IPS-NIHi11 (cell line): ENCODE data around the gene NFYB.
"Not testable (repeated sequence)": the region's sequence is repeated elsewhere in the genome, so short reads cannot be mapped to it uniquely, and the experiment has no call there.

Source experiments
- DNase-seq: peaks from one replicate; pipeline ENCODE4 v3.0.0; 2012; ENCODE audit warnings: mixed read lengths, low spot score

Gene NFYB

GRCh38 chr12:104137902-104138796, at the start of gene NFYB:
Gene NFYB, minus strand, starts transcription at chr12:104138210. Its CDS starts 2,757 bp downstream, at chr12:104135453.
- peak; percentile 98 for DNase-seq

- DNase-seq, result no peak
Measured at GRCh38 chr12:104187446-104188155, 49.6 kb upstream of the NFYB start.

GRCh38 chr12:104183443-104183842, 45.4 kb upstream of the NFYB start:
- DNase-seq, result no peak

DNA sequence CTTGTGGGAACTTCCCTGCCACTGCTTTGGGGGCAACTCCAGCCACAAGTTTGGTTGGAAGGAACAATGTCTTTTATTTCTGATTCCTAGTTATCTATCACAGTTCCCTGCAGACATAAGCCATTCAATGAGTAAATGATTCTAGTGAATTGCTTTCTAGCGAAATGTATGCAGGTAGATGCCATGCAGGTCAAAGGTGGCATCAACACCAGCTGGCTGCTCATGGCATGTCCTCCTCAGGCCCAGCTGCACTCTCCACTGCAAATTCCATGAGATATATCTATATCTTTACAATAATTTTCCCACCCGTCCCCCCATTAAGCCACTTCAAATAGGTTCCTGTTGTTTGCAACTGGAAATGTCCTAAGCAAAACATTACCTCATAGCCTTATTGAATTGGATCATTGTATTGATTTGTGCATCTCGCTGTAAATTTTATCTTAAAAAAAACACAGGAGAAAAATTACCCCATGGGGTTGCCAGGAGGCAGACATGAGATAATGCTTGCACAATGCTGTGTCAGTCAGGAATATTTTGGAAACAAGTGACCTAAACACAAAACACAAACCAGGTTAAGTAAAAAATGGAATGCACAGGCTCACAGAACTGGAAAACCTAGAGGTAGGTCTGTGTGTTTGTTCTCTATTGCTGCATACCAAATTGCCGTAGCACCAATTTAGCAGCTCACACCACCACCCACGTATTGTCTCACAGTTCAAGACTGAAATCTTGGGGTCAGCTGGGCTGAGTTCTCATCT, 44.8 kb upstream of the NFYB start:
- no peak for DNase-seq

DNA sequence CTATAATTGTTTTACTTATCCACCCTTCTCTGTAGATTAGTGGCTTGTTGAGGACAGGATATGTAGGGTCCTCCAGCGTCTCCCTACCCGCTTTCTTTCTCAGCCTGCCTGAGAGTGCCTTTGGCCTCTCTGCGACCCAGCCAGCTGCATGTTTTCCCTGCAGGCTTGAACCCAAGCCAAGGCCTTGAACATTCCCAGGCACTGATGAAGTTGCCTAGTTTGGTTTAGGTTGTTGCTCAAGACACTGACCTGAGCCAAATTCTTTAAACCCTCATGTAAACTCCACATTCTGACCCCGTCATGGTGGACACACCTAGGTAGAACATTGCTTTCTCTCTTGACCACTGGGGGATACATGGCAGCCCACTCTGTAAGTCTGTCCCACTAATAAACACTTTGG, 44.1 kb upstream of the NFYB start:
- no peak for DNase-seq

- DNase-seq, result no peak
Measured at GRCh38 chr12:104181313-104181712, 43.3 kb upstream of the NFYB start.

DNA sequence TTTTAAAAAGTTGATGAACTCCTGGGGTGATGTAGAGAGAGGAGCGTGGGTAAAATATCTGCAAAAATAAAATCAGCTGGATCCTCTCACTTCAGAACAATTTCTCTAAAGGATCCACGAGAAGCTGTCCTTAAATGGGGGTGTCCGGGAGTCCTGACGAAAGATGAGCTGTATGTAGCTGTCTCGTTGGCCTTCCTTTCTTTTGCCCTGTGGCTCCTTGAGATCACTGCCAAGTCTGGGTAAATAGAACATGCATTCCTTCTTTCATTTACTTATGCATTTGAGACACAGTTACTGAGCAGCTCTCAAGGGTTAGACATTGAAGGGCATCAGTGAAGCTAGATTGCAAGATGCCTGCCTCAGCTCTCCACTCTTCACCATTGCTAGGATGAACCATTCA, 42.4 kb upstream of the NFYB start:
- no peak for DNase-seq

DNA sequence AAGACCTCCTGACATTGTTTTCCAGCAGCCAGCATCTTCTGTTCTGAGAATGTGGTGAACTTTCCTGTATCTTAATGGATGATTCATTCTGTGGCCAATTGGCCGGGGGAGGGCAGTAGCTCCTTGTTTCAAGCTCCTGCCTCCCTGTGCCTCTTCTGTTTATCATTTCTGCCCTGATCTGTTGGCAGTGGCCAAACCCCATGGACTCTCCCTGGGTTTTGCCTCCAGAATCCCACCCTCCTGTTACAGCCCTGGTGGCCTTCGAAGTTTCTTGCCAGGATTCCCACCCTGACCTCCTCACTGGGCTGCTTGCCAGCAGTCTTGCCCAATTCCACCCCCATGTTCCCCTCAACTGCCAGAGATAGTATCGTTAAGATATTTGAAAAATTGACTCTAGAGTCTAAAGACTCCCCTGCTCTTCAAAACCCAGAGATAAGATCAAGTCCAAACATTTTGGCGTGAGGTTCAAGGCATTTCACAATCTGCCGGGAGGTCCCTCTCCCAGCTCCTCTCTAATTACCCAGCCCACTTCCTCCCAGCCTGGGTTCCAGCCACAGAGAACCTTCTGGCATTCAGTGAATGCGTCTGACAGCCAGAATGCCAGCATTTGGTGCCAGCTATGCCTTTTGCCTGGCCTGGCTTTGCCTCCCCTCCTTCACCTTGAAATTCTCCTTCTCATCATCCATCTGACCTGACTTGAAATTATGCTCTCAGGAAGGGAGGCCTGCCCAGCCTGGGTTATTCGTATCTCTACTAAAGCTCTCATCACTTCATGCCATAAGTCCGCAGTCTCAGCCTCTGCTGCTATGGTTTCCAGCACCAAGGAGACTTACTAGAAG, 39.9 kb upstream of the NFYB start:
- no peak for DNase-seq

DNA sequence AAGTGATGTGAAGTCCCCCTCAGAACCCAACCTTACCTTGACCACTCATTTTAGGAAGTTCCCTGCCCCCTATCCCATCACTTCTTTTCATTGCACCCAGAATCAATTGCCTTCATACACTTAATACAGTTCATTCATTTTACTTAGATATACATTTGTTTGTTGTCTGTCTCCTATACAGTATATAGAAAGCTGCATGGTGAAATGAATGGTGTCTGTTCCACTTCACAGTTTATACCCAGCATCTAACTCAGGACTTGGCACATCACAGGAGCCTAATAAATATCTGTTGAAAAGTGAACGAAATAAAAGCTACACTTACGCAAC, 39.3 kb upstream of the NFYB start:
- DNase-seq, result no peak

DNA sequence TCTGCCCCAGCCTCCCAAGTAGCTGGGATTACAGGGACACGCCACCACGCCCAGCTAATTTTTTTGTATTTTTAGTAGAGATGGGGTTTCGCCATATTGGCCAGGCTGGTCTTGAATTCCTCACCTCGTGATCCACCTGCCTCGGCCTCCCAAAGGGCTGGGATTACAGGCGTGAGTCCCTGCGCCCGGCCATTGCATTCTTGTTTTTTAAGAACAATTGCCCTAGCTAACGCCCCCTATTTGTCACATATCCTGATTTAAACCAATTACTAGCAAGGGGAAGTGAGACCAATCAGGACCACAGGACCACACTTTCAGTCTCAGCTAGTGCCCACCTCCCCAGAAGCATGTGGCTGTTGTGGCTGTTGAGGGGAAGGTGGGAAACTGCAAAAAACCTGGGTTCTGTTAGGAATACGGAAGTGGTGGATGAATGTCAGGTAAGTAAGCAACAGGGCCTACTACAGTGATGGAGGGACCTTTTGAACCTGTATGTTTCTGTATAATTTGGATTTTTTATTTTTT, 37.8 kb upstream of the NFYB start:
- no peak for DNase-seq

GRCh38 chr12:104173804-104174203, 35.8 kb upstream of the NFYB start:
- not testable (repeated sequence) for DNase-seq

DNA sequence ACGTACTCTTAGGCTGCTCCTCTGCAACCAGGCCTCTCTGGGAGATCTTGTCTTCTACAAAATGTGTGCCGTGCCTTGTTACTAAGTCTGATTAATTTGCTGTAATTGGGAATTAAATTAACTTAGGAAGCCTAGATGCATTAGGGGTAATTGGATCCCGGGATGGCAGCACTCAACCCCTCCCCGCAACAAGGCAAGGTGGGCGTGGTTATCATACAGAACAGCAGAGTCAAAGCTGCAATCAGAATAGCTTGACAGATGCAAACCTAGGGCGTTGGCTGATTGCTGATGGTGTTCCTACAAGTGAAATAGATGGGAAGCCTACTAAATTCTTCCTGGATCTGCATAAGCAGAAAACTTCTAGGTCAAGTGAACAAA, 34.5 kb upstream of the NFYB start:
- DNase-seq, result no peak

DNA sequence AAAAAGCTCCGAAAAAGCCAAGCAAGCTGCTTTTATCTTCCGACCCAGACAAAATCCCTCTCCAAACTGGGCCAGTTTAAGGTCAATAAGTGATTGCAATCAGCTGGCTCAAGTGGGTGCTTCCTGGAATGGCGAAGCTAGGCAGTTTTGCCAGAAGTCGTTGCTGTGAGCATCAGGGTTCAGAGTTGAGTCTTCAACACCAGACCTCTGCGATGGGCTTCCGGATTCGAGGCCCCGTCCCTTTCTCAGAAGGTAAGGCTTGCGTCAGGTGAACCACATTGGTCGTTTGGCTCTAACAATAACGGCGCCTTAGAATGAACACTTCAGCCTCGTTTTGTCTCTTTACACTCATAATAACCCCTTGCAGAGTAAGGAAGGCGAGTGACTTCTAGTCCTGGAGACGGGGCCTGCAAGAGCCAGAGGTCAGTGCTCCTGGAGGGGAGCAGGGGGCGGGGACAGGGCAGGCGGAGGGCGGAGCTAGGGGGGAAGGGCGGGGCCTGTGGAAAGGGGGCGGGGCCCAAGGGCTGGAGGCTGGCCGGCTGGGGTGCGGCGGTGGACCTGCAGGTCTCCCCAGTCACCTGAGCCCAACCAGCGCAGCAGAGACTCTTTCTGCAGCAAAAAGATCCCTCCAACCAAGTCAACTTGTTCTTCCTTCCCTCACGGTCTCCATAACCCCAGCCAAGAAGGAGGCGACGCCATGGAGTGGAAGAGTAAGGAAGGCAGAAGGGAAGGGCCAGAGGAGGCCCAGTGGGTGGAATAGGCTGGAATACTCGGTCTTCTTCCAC, 34.0 kb upstream of the NFYB start:
- peak; percentile 79 for DNase-seq

DNA sequence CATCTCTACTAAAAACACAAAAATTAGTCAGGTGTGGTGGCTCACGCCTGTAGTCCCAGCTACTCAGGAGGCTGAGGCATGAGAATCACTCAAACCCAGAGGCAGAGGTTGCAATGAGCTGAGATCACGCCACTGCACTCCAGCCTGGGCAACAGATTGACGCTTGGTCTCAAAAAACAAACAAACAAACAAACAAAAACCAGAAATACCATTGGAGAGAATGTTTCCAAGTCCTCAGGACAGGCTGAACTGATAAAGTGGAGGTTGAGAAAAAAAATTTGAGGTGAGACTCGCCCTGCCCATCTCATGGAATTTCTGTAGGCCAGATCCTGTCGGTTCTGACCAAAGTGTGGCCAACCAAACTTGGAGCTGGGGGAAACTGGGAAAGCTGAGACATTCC, 30.6 kb upstream of the NFYB start:
- no peak for DNase-seq

- DNase-seq, result no peak
Measured at GRCh38 chr12:104167519-104168458, 29.8 kb upstream of the NFYB start.

DNA sequence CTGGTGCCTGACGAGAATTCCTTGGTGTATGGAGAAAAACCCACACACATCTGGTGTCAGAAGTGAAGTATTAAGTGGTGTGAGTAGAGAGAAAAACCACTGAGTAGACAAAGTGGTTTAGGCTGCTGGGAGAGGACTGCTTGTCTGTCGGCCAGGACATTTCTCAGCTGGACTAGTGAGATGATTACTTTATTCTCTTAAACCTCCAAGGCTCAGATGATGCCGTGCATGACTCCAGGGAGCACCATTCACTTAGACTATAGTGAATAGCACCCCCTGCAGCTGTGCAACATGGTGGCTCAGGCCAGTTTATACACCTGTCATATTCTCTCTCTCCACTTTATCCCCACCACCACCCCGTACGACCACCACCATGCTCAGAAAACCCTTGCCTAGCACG, 28.5 kb upstream of the NFYB start:
- DNase-seq, result no peak

DNA sequence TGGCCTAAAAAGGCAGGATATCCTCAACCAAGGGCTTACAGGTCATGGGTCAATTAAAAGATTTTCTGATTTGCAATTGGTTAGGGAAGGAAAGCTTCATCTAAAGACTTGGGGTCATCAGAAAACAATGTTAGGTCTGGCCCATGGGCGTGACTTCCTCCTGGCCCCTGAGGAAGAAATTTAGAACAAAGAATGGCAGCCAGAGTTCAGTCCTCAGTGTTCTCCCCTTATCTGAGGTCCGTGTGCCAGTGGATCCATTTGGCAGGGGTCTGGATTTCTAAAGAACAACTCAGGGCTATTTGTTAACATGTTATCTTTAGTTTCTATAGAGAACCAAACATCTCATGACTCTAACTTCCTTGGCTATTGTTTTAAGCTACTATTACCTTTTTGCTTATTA, 27.8 kb upstream of the NFYB start:
- no peak for DNase-seq

GRCh38 chr12:104164634-104165033, 26.6 kb upstream of the NFYB start:
- no peak for DNase-seq

GRCh38 chr12:104163631-104164030, 25.6 kb upstream of the NFYB start:
- DNase-seq, result no peak

GRCh38 chr12:104163028-104163427, 25.0 kb upstream of the NFYB start:
- not testable (repeated sequence) for DNase-seq
